ENCODE data around the gene DONSON. TPM values are rescaled to one million over a fixed set of nuclear protein-coding genes. Genes with fewer than 3 reads are reported as not detected.

DONSON gene
- polyA plus RNA-seq, 1 donor: 51.4 TPM

GRCh38 chr21:33541756-33542639 lies 46.5 kb downstream of the DONSON start, which contains the start of gene GART:
TSS of gene GART (minus strand) at chr21:33542117. CDS start at chr21:33539315, 2,802 bp downstream.
- DNase-seq: peak; percentile 78

- no peak for DNase-seq
Measured at GRCh38 chr21:33541105-33541711, 47.3 kb downstream of the DONSON start.

GRCh38 chr21:33540711-33541104 lies 47.8 kb downstream of the DONSON start:
- no peak for DNase-seq

- no peak for DNase-seq
Measured at GRCh38 chr21:33539616-33540015, 48.9 kb downstream of the DONSON start.

- DNase-seq: no peak
Measured at GRCh38 chr21:33537212-33537611, 51.3 kb downstream of the DONSON start.

GRCh38 chr21:33531007-33531406 lies 57.5 kb downstream of the DONSON start:
- no peak for DNase-seq

Other genes with a start within 250 kb of the DONSON start
- 82.2 TPM for gene IFNGR2, start 185.3 kb downstream of the DONSON start, polyA plus RNA-seq (ENCODE audit: insufficient read length)
- 60.5 TPM for gene TMEM50B, start 108.7 kb downstream of the DONSON start, polyA plus RNA-seq (ENCODE audit: insufficient read length)
- gene DNAJC28, start 97.0 kb downstream of the DONSON start, polyA plus RNA-seq (ENCODE audit: insufficient read length): 6.1 TPM
- gene GART, start 46.6 kb downstream of the DONSON start, polyA plus RNA-seq (ENCODE audit: insufficient read length): 92.6 TPM
- 447 TPM for gene SON, start 45.6 kb downstream of the DONSON start, polyA plus RNA-seq (ENCODE audit: insufficient read length)
- gene CRYZL1, start 53.1 kb upstream of the DONSON start, polyA plus RNA-seq (ENCODE audit: insufficient read length): 86.4 TPM
- gene ITSN1, start 53.8 kb upstream of the DONSON start, polyA plus RNA-seq (ENCODE audit: insufficient read length): 56.2 TPM

Measured in left kidney (tissue), 2 donors.